ENCODE data around the gene PIM3.

Gene PIM3

GRCh38 chr22:49991167-49991566 is 30.6 kb downstream of the PIM3 start:
- Histone ChIP-seq H2BK5ac (ENCODE audit: low read depth, low read length, poor library complexity, severe bottlenecking) (no peak overlapping the region), H3K4me3 (ENCODE audit: insufficient read depth in 1 of 2, low read depth in 1 of 2, low read length in 2 of 2) (no peak overlapping the region), H3K18ac (ENCODE audit: low read depth in 1 of 2, low read length in 2 of 2) (no peak overlapping the region), H3K23ac (ENCODE audit: low read length in 2 of 2) (no peak overlapping the region), H3K4me2 (ENCODE audit: low read length, poor library complexity, severe bottlenecking) (no peak overlapping the region), H2BK120ac (ENCODE audit: low read depth, low read length) (no peak overlapping the region), H4K91ac (ENCODE audit: low read length) (no peak overlapping the region), H3K79me1 (replicated peaks; ENCODE audit: low read length, poor library complexity, severe bottlenecking) (no peaks in the 10 kb centered on the region), H4K8ac (ENCODE audit: low read length) (no peak overlapping the region), H3K9ac (ENCODE audit: low read length) (no peak overlapping the region), H3K14ac (ENCODE audit: low read length in 2 of 2) (no peak overlapping the region), H2AK5ac (ENCODE audit: low read length, severe bottlenecking) (no peak overlapping the region), H2BK15ac (ENCODE audit: low read depth, poor library complexity, severe bottlenecking) (no peak overlapping the region), H2AFZ (ENCODE audit: low read depth, low read length) (no peak overlapping the region), H3K27ac (ENCODE audit: low read length, poor library complexity, severe bottlenecking) (no peak overlapping the region), H3K27me3 (ENCODE audit: control insufficient read depth in 1 of 2, insufficient read depth in 1 of 2, low read length in 2 of 2) (peaks cover 0 to 6% of the 10 kb centered on the region in 2 experiments), H3K36me3 (ENCODE audit: control insufficient read depth in 1 of 2, insufficient read depth in 2 of 2, low read depth in 1 of 2, low read length in 2 of 2) (no peaks in the 10 kb centered on the region), H3K9me3 (ENCODE audit: control insufficient read depth, low read length) (peaks cover 35% of the 10 kb centered on the region), H3K4me1 (ENCODE audit: control insufficient read depth, insufficient read depth, low read depth, low read length) (peaks cover 7% of the 10 kb centered on the region), H3K4ac (ENCODE audit: low read depth in 1 of 2, low read length in 2 of 2) (no peak overlapping the region), H2BK12ac (ENCODE audit: low read length in 2 of 2) (no peak overlapping the region)
- WGBS: 82% methylated on average over 3 of the region's 6 CpGs
- DNase-seq: no peak

DNA sequence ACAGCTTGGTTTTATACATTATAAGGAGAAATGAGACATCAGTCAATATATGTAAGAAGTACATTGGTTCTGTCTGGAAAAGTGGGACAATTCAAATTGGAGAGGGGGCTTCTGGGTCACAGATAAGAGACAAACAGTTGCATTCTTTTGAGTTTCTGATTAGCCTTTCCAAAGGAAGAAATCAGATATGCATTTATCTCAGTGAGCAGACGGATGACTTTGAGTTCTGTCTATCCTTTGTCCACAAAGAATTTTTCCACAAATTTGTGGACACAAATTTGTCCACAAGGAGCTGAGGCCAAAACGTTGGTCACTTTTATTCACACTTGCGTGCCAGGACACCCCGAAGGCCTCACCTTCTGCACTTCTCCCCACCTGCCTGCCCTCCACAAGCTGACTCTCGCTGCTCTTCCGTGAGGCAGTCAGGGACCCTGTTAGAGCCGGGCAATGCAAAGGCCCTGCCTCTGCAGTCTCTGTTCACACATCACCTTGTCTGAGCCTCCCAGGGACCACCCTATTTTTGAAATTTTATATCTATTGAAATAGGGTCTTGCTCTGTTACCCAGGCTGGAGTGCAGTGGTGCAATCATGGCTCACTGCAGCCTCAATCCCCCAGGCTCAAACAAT is 31.4 kb downstream of the PIM3 start:
- Histone ChIP-seq H2AK5ac (ENCODE audit: low read length, severe bottlenecking) (no peak overlapping the region), H2BK120ac (ENCODE audit: low read depth, low read length) (no peak overlapping the region), H3K14ac (ENCODE audit: low read length in 2 of 2) (no peak overlapping the region), H3K18ac (ENCODE audit: low read depth in 1 of 2, low read length in 2 of 2) (no peak overlapping the region), H3K9me3 (ENCODE audit: control insufficient read depth, low read length) (peaks cover 29% of the 10 kb centered on the region), H4K91ac (ENCODE audit: low read length) (no peak overlapping the region), H3K27ac (ENCODE audit: low read length, poor library complexity, severe bottlenecking) (no peak overlapping the region), H3K4me2 (ENCODE audit: low read length, poor library complexity, severe bottlenecking) (no peak overlapping the region), H3K23ac (ENCODE audit: low read length in 2 of 2) (no peak overlapping the region), H3K79me1 (replicated peaks; ENCODE audit: low read length, poor library complexity, severe bottlenecking) (no peaks in the 10 kb centered on the region), H2BK15ac (ENCODE audit: low read depth, poor library complexity, severe bottlenecking) (no peak overlapping the region), H2BK12ac (ENCODE audit: low read length in 2 of 2) (no peak overlapping the region), H3K4me3 (ENCODE audit: insufficient read depth in 1 of 2, low read depth in 1 of 2, low read length in 2 of 2) (no peak overlapping the region), H3K4me1 (ENCODE audit: control insufficient read depth, insufficient read depth, low read depth, low read length) (peaks cover 7% of the 10 kb centered on the region), H3K36me3 (ENCODE audit: control insufficient read depth in 1 of 2, insufficient read depth in 2 of 2, low read depth in 1 of 2, low read length in 2 of 2) (no peaks in the 10 kb centered on the region), H3K4ac (ENCODE audit: low read depth in 1 of 2, low read length in 2 of 2) (no peak overlapping the region), H2AFZ (ENCODE audit: low read depth, low read length) (no peak overlapping the region), H3K27me3 (ENCODE audit: control insufficient read depth in 1 of 2, insufficient read depth in 1 of 2, low read length in 2 of 2) (peaks cover 0 to 6% of the 10 kb centered on the region in 2 experiments), H4K8ac (ENCODE audit: low read length) (no peak overlapping the region), H3K9ac (ENCODE audit: low read length) (no peak overlapping the region), H2BK5ac (ENCODE audit: low read depth, low read length, poor library complexity, severe bottlenecking) (no peak overlapping the region)
- DNase-seq: no peak
- 87% methylated on average over 6 of the region's 7 CpGs for WGBS

- Histone ChIP-seq H2BK12ac (ENCODE audit: low read length in 2 of 2) (no peak overlapping the region), H3K23ac (ENCODE audit: low read length in 2 of 2) (no peak overlapping the region), H2AFZ (ENCODE audit: low read depth, low read length) (no peak overlapping the region), H2BK120ac (ENCODE audit: low read depth, low read length) (no peak overlapping the region), H3K4me1 (ENCODE audit: control insufficient read depth, insufficient read depth, low read depth, low read length) (peaks cover 7% of the 10 kb centered on the region), H3K9me3 (ENCODE audit: control insufficient read depth, low read length) (peaks cover 23% of the 10 kb centered on the region), H3K18ac (ENCODE audit: low read depth in 1 of 2, low read length in 2 of 2) (no peak overlapping the region), H3K14ac (ENCODE audit: low read length in 2 of 2) (no peak overlapping the region), H2BK5ac (ENCODE audit: low read depth, low read length, poor library complexity, severe bottlenecking) (no peak overlapping the region), H3K4ac (ENCODE audit: low read depth in 1 of 2, low read length in 2 of 2) (no peak overlapping the region), H3K9ac (ENCODE audit: low read length) (no peak overlapping the region), H3K27me3 (ENCODE audit: control insufficient read depth in 1 of 2, insufficient read depth in 1 of 2, low read length in 2 of 2) (peaks cover 0 to 6% of the 10 kb centered on the region in 2 experiments), H3K79me1 (replicated peaks; ENCODE audit: low read length, poor library complexity, severe bottlenecking) (no peaks in the 10 kb centered on the region), H2BK15ac (ENCODE audit: low read depth, poor library complexity, severe bottlenecking) (peak overlapping the region; percentile 12), H4K8ac (ENCODE audit: low read length) (no peak overlapping the region), H3K4me2 (ENCODE audit: low read length, poor library complexity, severe bottlenecking) (no peak overlapping the region), H2AK5ac (ENCODE audit: low read length, severe bottlenecking) (no peak overlapping the region), H3K4me3 (ENCODE audit: insufficient read depth in 1 of 2, low read depth in 1 of 2, low read length in 2 of 2) (no peak overlapping the region), H3K36me3 (ENCODE audit: control insufficient read depth in 1 of 2, insufficient read depth in 2 of 2, low read depth in 1 of 2, low read length in 2 of 2) (no peaks in the 10 kb centered on the region), H4K91ac (ENCODE audit: low read length) (no peak overlapping the region), H3K27ac (ENCODE audit: low read length, poor library complexity, severe bottlenecking) (no peak overlapping the region)
- 45% methylated on average over 23 of the region's 23 CpGs for WGBS
- peak; percentile 57 for DNase-seq
Observed at GRCh38 chr22:49992921-49993648, 32.5 kb downstream of the PIM3 start.

DNA sequence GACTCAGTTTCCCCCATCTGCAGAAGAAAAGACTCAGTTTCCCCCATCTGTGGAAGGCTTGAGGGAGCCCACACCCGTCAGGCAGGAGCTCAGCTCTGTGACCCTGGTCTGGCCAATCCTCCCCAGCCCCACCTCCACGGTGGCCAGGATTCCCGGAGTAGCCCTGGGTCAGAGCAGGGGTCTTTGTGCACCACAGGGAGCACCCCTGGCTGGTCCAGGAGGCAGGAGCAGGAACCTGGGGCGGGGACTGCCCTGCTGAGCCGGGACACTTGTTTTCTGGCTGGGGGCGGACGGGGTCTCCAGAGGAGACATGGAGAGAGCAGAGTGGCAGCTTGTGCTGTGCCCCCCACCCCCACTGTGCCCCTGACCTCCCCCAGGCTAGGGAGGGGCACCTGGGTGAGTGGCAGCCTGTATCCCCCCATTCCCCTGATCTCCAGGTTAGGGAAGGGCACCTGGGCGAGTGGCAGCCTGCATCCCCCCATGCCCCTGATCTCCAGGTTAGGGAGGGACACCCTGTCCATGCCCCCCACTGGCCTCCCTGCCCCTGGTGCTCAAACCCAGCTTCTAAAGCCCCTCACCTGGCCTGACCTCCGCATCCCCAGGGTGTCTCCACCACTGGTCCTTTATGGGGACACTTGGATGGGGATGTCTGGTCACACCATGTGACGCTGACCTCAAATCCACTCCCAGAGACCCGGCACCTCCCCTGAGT is 33.2 kb downstream of the PIM3 start:
- Histone ChIP-seq H4K8ac (ENCODE audit: low read length) (no peak overlapping the region), H3K79me1 (replicated peaks; ENCODE audit: low read length, poor library complexity, severe bottlenecking) (no peaks in the 10 kb centered on the region), H2AFZ (ENCODE audit: low read depth, low read length) (no peak overlapping the region), H3K27me3 (ENCODE audit: control insufficient read depth in 1 of 2, insufficient read depth in 1 of 2, low read length in 2 of 2) (peaks cover under 1 to 7% of the 10 kb centered on the region in 2 experiments), H2BK12ac (ENCODE audit: low read length in 2 of 2) (no peak overlapping the region), H4K91ac (ENCODE audit: low read length) (no peak overlapping the region), H3K27ac (ENCODE audit: low read length, poor library complexity, severe bottlenecking) (no peak overlapping the region), H3K14ac (ENCODE audit: low read length in 2 of 2) (no peak overlapping the region), H3K23ac (ENCODE audit: low read length in 2 of 2) (no peak overlapping the region), H3K18ac (ENCODE audit: low read depth in 1 of 2, low read length in 2 of 2) (no peak overlapping the region), H3K4me3 (ENCODE audit: insufficient read depth in 1 of 2, low read depth in 1 of 2, low read length in 2 of 2) (no peak overlapping the region), H2BK5ac (ENCODE audit: low read depth, low read length, poor library complexity, severe bottlenecking) (no peak overlapping the region), H3K4me1 (ENCODE audit: control insufficient read depth, insufficient read depth, low read depth, low read length) (peaks cover 8% of the 10 kb centered on the region), H2BK120ac (ENCODE audit: low read depth, low read length) (no peak overlapping the region), H2AK5ac (ENCODE audit: low read length, severe bottlenecking) (no peak overlapping the region), H3K4me2 (ENCODE audit: low read length, poor library complexity, severe bottlenecking) (no peak overlapping the region), H3K36me3 (ENCODE audit: control insufficient read depth in 1 of 2, insufficient read depth in 2 of 2, low read depth in 1 of 2, low read length in 2 of 2) (no peaks in the 10 kb centered on the region), H2BK15ac (ENCODE audit: low read depth, poor library complexity, severe bottlenecking) (no peak overlapping the region), H3K9ac (ENCODE audit: low read length) (no peak overlapping the region), H3K9me3 (ENCODE audit: control insufficient read depth, low read length) (peaks cover 18% of the 10 kb centered on the region), H3K4ac (ENCODE audit: low read depth in 1 of 2, low read length in 2 of 2) (no peak overlapping the region)
- no peak for DNase-seq
- WGBS: 74% methylated on average over 11 of the region's 11 CpGs

All from mesenchymal stem cell (in vitro differentiated cells and primary cell).